GM20431 (cell line): ENCODE results near the gene RSRC1.
"Not testable (repeated sequence)": the region's sequence is repeated elsewhere in the genome, so short reads cannot be mapped to it uniquely, and the experiment has no call there.

Experiments
- in situ Hi-C: fragments of 300-500 bp; cut with MseI, MboI; formaldehyde crosslinking; loops from one replicate; pipeline ENCODE4 v1.15.0; 2020; ENCODE audit warnings: low sequenced_read_pairs; ENCODE audit not compliant: unreplicated experiment

Gene RSRC1

DNA sequence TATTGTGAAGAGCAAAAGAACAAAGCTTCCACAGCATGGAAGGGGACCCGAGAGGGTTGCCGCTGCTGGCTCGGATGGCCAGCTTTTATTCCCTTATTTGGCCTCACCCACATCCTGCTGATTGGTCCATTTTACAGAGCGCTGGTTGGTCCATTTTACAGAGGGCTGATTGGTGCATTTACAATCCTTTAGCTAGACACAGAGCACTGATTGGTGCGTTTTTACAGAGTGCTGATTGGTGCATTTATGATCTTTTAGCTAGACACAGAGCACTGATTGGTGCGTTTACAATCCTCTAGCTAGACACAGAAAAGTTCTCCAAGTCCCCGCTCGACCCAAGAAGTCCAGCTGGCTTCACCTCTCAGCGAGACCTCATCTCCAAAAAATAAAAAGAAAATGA, 440.0 kb downstream of the RSRC1 start:
- in situ Hi-C loops = not testable (repeated sequence)

DNA sequence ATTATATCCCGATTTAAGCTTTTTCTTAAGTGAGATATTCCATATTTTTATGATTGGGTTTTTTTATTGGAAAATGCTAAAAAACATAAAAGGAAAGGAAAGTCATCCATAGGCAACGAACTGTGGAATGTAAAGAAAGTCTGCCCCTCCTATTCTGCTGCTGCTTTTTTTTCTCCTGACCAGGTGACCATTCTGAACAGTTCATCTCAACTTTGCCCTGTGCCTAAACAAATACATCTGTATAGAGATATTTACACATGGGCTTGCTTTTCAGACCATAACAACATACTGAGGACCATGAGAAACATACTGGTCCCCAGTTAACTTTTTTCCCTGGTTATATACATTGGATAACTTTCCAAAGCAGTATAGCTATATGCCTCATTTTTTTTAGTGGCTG, 442.2 kb downstream of the RSRC1 start:
- in situ Hi-C loops = no loop called here

- in situ Hi-C loops = no loop called here
These were observed 449.6 kb downstream of the RSRC1 start for GRCh38 chr3:158559504-158559903.

- in situ Hi-C loops = no loop called here
These were observed 451.1 kb downstream of the RSRC1 start for GRCh38 chr3:158560979-158561378.

- in situ Hi-C loops = no loop called here
These were observed 452.8 kb downstream of the RSRC1 start for GRCh38 chr3:158562674-158563073.

DNA sequence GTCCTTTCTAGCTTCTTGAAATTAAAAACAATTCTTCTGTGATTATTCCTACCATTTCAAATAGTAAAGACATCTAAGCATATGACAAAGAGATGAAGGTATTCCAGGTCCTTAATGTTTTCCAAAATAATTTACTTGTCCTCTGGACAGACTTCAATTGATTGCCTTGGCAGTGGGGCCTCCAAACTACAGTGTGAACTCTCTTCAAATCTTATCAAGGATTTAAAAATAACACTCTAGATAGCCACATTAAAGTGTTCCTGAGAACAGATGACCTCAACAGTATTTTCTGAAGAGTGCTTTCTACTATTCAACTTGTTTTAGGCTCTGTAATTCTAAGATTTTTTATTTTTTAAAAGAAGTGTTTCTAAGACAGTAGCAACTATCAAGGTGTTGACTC, 453.2 kb downstream of the RSRC1 start:
- in situ Hi-C loops = no loop called here

DNA sequence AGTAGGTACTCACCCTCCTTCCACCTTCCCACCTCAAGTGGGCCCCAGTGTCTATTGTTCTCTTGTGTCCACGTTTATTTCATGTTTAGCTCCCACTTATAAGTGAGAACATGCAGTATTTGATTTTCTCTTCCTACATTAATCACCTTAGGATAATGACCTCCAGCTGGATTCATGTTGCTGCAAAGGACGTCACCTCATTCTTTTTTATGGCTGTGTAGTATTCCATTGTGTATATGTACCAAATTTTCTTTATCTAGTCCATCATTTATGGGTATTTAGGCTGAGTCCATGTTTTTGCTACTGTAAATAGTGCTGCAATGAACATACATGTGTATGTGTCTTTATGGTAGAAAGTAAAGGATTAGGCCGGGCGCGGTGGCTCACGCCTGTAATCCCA, 455.2 kb downstream of the RSRC1 start:
- in situ Hi-C loops = no loop called here

GRCh38 chr3:158568784-158569183, 458.9 kb downstream of the RSRC1 start:
- in situ Hi-C loops = no loop called here

DNA sequence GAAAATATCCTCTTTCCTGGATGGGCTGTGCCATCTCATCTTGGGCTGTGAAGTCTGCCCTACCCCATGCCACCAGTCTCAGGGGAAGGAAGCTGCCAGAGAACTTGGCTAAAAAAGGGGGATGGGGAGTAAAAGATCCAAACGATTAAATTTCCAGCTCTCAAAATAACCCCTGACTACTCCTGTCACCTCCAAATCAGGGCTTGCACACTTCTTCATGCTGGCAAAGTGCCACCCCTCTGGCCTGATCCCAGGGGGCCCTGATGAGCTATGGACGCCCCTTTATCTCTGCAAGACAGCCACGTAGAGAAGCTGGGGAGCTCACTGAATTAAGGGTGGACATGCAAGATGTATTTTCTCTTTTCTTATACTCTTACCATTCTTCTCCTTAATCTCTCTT, 459.9 kb downstream of the RSRC1 start:
- in situ Hi-C loops = no loop called here

DNA sequence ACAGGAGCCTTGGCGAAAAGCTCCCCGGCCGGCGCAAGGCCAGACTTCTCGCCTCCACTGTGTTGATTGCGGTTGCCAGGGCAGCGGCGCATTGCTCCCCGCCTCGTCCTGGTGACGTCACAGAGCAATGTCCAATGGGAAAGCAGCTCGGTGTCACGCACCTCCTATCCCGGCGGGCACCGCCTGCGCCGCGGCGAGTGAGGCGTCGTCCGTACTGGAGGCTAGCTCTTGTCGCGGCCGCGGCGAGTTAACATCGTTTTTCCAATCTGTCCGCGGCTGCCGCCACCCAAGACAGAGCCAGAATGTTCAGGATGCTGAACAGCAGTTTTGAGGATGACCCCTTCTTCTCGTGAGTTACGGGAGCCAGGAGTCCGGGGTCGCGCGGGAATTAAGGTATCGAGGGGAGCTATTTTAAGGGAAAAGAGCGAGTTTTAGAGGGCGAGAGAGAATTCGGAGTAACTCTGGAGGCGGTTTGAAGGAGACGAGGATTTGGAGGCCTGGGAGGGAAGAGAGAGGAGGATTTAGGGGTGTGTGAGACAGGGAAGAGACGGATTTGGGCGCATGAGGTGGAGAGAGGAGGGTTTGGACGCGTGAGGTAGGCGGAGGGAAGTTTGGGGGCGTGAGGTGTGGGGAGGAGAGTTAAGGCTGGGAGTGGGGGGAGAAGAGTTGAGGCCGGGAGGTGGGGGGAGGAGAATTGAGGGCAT, 461.3 kb downstream of the RSRC1 start, which contains the start of gene MLF1:
Gene MLF1 (plus strand): TSS at position 196 of the 704 bp plus-strand sequence. CDS start 107 bp downstream, at position 303.
- in situ Hi-C loops = no loop called here

DNA sequence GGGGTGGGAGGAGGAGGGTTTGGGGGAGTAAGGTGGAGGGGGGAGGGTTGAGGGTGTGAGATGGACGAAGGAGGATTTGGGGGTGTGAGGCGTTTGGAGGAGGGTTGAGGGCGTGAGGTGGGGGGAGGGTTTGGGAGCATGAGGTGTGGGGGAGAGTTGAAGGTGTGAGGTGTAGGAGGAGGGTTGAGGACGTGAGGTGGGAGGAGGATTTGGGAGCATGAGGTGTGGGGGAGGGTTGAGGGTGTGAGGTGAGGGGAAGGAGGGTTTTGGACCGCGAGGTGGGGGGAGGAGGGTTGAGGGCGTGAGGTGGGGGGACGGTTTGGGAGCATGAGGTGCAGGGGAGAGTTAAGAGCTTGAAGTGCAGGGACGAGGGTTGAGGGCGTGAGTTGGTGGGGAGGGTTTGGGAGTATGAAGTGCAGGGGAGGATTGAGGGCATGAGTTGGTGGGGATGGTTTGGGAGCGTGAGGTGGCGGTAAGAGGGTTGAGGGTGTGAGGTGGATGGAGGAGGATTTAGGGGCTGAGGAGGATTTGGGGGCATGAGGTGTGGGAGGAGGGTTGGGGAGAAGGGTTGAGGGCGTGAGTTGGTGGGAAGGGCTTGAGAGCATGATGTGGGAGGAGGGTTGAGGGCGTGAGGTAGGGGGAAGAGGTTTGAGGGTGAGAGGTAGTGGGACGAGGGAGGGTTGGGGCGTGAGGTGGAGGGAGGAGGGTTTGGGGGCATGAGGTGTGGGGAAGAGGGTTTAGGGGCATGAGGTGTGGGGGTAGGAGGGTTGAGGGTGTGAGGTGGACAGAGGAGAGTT, 462.3 kb downstream of the RSRC1 start:
- in situ Hi-C loops = no loop called here

- in situ Hi-C loops = no loop called here
These were observed 462.8 kb downstream of the RSRC1 start for GRCh38 chr3:158572766-158573060.

DNA sequence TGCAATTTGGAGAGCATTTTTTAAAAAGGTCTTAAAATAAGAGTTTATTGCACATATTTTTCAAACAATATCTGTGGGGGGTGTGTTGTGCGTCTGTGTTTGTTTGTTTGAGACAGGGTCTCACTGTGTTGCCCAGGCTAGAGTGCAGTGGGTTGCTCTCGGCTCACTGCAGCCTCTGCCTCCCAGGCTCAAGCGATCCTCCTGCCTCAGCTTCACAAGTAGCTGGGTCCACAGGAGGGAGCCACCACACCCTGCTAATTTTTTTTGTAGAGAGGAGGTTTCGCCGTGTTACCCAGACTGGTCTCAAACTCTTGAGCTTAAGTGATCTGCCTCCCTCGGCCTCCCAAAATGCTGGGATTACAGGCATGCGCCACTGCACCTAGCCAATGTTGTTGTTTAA, 463.8 kb downstream of the RSRC1 start:
- in situ Hi-C loops = no loop called here

DNA sequence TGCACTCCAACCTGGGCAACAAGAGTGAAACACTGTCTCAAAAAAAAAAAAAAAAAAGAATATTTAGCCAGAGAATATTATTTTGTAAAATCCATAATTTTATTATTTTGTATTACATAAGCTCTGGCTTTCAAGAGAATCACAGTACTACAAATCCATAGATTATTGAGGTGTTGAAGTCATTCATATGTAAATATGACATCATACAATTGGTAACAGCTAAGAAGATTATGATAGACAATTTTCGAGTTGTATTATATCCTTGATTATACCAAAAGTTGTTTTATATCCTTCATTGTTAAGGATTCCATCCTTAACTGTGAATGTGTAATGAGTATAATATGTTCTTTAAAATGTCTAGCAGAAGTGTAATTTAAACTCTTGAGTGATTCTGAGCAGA, 464.8 kb downstream of the RSRC1 start:
- in situ Hi-C loops = no loop called here

GRCh38 chr3:158590223-158590622, 480.3 kb downstream of the RSRC1 start:
- in situ Hi-C loops = no loop called here
